Hematopoietic multipotent progenitor cell treated with erythropoietin and hydrocortisone succinate and interleukin-3 and kit ligand, for 8 days (in vitro differentiated cells): ENCODE data around the gene RAD9B.
"Not testable (repeated sequence)": the region's sequence is repeated elsewhere in the genome, so short reads cannot be mapped to it uniquely, and the experiment has no call there.

ENCODE experiments used
- DNase-seq: peaks from one replicate; pipeline ENCODE4 v3.0.0-alpha.2; 2015

RAD9B gene

DNA sequence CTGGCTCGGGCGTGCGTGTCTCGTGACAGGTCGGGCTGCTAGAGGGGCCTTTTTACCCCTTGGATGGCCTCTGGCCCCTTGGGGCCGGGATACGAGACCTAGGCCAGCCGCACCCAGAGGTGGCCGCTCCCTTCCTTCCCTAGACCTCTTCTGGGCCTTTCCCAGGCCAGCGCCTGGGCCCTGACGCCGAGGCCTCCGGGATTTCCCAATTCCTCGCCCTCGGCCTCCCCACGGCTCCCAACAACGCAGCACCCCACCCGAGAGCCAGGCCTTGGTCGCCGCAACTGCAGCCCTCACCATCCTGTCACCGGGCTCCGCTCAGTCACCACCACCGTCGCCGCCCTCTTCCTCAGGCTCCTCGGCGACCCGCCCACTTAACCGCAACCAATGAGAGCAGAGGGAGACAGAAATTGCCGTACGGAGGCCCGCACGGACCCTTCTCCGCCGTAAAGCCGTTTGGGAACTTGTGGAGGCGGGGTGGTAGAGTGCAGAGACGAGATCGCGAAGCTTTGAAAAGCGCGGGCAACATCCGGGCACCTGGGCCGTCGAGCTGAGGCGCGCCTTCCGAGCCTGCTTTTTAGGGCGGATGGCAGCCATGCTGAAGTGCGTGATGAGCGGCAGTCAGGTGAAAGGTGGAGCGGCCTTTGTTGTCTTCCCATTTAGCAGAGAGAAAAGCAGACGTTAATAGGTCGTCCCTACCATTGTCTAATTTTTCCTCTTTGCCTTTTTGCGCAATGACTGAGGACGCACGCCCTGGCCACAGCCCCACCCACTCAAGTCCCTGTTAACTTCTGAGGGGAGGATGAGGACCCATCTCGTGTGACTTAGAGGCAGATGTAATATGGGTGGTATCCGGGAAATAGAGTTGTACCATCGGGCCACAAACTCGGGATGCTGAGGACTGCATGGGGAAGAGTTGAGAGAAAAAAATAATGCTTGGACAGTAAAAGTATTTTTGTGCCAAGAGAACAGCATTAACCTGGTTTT lies at the start of gene RAD9B, which contains the start of gene VPS29:
Gene RAD9B, plus strand, starts transcription at position 580 of the 987 bp plus-strand sequence. Its CDS starts 7 bp downstream, at position 587.
Gene VPS29, minus strand, starts transcription at position 360 of the 987 bp plus-strand sequence. Its CDS starts 60 bp downstream, at position 300.
- peak; percentile 98 for DNase-seq

DNA sequence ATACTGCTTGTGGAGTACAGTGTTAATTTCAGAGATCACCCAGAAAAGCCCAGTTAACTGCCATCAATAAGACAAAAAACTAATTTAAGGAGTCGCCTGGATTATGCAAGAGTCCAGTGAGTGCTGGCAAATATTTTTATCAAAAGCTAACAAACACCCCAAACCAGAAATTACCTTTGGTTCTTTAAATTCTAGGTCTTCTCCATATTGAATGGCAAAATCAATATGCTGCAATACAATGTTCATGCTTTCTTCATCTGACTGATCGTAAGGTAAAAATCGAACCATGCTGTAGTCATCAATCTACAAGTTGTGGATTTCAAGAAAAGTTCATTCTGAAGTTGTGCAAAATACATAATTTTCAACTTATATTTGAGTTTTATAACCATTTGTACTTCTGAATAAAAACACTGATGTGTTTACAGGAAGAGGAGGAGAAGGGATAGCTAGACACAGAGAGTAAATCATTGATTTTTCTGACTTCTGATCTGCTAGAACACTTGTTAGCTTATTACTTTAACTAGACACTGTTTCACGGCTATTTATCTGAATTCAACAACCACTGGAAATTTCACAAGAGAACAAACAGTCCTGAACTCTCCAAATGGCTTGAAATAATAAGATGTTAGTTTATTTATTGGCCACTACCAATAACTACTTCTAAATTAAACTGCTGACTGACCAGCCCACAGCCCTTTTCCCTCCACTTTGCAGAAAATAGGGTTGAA lies 48.4 kb upstream of the RAD9B start:
- DNase-seq: no peak

DNA sequence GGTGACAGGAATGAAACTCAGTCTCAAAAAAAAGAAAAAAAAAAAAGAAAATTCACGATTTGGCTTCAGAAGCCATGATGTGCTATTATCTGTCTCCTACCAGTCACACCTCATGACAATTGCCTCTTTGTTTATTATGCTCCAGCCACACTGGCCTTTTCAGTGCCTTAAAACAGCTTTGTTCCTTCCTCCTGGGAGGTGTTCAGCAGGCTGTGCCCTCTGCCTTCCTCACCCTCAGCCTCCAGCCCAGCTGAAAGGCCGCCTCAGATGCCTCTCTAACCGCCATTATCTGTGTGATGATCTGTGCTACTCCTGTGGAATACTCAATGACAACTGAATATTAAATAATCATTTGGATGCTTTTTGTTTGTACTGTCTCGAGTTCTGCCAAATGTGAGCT lies 43.4 kb upstream of the RAD9B start:
- DNase-seq: no peak

DNA sequence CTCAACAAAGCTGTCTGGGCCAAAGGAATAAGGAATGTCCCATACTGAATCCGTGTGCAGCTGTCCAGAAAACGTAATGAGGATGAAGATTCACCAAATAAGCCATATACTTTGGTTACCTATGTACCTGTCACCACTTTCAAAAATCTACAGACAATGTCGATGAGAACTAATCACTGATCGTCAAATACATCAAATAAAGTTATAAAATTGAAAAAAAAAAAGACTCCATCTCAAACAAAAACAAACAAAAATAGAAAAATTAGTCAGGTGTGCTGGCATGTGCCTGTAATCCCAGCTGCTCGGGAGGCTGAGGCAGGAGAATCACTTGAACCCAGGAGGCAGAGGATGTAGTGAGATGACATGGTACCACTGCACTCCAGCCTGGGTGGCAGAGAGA lies 40.9 kb upstream of the RAD9B start:
- DNase-seq: not testable (repeated sequence)

DNA sequence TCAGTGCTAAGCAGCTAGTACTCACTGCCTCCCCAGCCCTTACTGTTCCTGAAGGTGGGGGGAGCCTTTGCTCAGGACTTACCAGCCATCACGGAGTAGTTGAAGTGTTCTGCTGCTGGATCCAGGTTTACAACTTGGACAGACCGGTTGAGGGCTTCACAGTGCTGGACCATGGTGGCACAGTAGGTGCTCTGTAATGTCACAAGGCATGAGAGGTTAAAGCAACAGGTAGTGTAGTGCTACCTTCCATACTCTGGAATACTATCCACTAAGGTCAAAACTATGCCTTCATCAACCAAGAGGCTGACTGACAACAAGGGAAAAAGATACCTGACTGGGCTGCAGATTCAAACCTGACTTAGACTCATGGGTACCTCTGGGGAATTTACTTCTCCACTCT lies 37.1 kb upstream of the RAD9B start:
- DNase-seq: no peak

DNA sequence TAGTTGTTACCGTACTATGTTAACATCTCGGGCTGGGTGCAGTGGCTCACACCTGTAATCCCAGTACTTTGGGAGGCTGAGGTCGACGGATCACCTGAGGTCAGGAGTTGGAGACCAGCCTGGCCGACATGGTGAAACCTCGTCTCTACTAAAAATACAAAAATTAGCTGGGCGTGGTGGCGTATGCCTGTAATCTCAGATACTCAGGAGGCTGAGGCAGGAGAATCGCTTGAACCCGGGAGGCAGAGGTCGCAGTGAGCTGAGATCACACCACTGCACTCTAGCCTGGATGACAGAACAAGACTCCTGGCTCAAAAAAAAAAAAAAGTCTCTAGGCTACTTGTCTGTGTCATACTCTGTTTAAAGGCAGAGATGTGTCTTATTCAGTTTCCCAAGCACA lies 36.4 kb upstream of the RAD9B start:
- DNase-seq: not testable (repeated sequence)

DNA sequence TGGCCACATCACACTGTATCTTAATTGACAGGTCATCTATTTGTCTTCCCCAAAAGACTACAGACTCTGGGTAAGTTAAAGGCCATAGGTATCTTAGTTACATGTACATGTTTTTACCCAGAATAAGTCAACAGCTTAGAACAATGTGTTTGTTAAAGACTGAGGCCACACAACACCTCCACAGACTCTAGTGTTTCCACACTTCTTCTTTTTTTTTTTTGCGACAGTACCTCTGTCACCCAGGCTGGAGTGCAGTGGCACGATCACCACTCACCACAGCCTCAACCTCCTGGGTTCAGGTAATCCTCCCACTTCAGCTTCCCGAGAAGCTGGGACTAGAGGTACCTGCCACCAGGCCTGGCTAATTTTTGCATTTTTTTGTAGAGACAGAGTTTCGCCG lies 35.3 kb upstream of the RAD9B start:
- DNase-seq: no peak

DNA sequence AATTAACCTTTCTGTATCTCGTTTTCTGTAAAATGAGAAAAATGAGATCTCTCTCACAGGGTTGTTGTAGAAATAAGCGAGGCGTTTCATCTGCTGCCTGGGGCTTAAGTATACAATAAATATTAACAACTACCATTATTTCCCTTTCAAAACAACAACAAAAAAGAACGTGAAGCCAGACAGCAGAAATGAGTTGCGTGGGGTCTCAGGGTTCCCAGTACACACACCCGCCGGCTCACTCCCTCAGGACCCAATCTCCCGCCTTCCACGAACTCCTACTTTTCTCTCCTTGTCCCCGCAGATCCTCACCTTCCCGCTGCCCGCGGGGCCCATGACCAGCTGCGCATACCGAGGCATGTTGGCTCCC lies 34.3 kb upstream of the RAD9B start:
- DNase-seq: no peak

DNA sequence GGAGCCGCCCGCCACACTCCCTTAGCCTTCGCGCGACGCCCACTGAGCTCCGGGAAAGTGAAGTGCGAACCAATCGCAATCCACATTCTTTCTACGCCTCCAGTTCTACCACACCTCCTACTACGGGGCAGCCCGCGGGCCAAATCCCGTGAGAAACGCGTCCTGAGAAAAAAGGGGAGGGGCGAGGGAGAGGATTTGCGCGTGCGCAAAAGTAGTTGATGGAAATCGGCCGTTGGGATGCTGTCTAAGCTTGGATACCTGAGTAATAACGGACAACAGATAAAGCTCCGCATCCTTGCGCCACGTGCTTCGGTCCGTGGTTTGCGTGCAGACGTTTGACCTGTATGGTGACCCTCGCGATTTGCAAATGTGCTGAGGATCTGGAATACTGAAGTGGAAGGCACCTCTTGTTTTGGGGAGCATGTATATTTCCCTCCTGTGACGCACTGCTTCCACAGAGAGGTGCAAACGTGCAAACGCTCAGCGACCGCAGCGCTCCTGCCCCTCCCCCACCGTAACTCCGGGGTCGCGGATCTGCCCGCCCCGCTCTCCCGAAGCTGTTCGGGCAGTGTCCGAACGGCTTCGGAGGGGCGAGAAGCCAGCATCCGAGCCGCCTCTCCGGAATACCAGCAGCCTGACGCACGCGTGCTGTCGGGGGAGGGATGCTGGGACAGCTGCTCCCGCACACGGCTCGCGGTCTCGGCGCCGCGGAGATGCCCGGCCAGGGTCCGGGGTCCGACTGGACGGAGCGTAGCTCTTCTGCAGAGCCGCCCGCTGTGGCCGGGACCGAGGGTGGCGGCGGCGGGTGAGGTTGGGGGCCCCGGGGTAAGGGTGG lies 33.7 kb upstream of the RAD9B start, which contains the start of the genes FAM216A and GPN3:
Gene FAM216A, plus strand, starts transcription at position 632 of the 835 bp plus-strand sequence. Its CDS starts 31 bp downstream, at position 663.
Gene GPN3, minus strand, starts transcription at position 44 of the 835 bp plus-strand sequence. CDS start 54 bp downstream, outside the sequence.
- peak; percentile 99 for DNase-seq

DNA sequence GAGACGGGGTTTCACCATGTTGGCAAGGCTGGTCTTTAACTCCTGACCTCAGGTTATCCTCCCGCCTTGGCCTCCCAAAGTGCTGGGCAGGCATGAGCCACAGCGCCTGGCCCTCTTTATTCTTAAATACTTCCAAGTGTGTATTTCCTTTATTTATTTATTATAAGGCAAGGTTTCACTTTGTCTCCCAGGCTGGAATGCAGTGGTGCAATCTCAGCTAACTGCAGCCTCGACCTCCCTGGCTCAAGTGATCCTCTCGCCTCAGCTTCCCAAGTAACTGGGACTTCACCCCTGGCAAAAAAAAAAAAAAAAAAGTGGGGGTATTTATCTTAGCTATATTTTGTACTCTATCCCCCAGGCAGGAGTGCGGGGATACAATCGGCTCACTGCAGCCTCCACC lies 26.7 kb upstream of the RAD9B start:
- DNase-seq: no peak

DNA sequence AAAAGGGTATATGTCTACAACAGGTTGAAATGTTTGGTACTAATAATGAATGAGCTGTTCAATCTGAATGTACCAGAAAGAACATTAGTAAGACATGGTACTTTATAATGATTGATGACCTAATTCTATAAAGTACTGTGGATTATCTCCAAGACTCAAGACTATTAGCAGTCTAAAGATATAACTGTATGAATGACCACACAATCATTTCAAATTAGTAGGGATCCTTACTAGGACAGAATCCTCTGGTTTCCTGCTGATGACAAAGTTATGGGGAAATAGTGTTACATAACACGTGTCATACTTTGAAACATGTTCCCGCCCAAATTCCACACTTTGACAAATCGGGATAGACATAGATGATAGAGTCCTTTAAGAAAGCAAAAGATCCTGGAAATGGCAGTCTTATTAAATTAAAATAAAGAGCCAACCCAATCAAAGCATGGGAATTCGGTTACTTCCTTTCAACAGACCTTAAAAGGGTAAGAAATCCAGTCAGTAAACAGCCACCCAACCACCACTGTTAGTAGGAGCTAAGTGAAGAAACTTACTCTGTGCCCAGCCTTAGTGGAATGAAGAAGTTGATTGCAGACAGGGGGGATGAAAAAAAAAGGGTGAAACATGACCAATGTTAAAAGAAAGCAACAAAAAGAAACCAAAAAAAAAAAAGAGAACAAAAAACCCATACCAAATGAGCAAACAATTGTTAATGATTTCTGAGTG lies 3.0 kb upstream of the RAD9B start:
- no peak for DNase-seq

DNA sequence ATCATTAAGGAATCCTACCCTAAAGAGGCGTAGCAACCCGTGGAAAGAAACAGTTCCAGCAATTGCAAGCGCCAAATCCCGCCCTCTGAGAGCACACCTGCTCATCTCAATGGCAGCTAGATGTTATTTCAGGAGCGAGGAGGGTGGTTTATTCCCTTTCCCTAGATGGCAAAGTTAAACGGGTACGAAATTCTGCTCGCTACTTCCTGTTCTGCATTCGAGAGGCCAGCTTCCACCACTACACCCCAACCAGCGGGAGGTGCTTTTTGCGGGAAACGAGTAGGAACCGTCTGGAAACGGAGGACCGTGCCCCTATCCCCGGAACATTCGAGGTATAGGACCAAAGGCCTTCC lies 756 bp upstream of the RAD9B start:
- peak; percentile 62 for DNase-seq

DNA sequence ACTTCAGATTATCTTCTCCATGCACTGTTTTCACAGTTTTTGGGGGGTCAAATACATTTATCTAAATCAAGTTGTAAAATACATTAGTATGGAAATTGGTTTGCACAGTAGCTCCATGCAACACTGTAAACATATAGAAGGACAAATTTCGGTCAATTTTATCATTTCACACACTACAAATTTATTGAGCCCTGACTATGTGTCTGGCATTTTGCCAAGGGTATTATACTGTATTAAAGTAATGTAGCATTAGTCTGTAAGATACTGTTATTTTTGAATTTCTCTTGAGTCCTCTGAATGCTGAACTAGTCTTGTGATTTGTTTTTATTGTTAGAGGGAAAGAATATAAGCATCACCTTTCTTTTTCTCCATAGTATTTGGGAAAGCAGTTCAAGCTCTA lies 1.3 kb downstream of the RAD9B start:
- no peak for DNase-seq

DNA sequence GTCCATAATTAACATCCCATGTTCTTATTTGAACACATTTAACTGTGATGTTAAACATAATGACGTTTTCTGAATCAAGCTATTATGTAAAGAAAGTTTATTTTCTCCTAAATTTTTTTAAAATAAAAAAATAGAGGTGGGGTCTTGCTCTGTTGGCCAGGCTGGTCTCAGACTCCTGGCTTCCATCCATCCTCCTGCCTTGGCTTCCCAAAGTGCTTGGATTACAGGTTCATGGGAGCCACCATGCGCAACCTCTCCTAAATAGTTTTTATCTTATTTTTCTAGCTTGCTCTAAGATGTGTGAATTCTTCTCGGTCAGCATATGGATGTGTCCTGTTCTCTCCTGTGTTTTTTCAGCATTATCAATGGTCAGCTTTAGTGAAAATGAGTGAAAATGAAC lies 3.2 kb downstream of the RAD9B start:
- DNase-seq: no peak

DNA sequence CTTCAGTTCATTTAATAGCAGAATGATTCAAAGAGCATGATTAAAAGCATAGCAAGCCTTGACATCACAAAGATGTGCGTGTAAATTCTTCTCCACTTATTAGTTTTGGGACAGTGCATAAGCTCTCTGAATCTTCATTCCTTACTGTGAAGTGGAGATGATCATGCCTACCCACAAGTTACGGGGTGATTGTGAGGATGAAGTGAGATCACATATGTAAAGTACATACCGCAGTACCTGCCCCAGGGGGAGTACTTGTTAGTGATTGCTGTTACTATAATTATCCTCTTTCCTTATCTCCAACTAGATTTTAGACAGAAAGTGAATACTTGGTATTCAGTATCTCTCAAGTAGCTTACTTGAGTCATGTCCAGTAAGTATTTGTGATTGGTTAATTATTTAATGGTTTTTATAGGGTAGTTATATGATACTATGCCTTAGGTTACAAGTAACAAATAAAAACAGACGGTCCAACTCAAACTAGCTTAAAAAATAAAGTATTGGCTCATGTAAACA lies 6.0 kb downstream of the RAD9B start:
- DNase-seq: no peak

DNA sequence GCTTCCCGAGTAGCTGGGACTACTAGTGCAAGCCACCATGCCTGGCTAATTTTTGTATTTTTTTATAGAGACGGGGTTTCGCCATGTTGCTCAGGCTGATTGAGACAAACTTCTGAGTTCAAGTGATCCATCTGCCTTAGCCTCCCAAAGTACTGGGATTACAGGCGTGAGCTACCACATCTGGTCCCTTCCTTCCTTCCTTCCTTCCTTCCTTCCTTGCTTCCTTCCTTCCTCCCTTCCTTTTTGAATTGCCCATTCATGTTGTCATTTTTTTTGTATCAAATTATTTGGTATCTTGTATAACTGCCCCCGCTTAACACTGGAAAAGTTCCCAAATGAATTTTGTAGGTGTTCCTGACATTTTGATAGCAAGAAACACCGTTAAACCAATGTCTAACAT lies 11.7 kb downstream of the RAD9B start:
- DNase-seq: no peak

DNA sequence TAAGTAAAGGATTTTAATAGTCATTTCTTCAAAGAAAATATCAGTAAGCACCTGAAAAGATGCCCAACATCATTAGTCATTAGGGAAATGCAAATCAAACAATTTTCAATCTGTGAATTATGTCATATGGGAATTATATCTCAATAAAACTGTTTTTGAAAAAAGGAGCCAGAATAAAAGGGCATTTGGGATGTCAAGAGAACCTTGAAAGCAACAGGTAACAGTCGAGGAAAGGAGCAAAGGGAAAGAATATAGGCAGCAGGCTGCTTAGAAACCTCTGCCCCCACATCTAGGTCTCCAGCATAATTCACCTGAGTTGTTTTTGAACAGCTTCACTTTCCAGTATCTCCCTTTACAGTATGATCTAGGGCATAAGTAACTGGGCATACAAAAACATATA lies 12.2 kb downstream of the RAD9B start:
- no peak for DNase-seq

DNA sequence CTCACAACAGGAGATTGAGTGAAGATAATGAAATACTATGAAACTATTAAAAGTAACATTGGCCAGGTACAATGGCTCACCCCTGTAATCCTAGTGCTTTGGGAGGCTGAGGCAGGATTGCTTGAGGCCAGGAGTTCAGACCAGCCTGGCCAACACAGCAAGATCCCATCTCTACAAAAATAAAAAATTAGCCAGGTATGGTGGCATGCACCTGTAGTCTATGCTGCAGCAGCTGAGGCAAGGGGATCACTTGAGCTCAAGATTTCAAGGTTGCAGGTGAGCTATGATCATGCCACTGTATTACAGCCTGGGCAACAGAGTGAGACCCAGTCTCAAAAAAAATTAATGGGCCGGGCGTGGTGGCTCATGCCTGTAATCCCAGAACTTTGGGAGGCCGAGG lies 14.9 kb downstream of the RAD9B start:
- DNase-seq: no peak

DNA sequence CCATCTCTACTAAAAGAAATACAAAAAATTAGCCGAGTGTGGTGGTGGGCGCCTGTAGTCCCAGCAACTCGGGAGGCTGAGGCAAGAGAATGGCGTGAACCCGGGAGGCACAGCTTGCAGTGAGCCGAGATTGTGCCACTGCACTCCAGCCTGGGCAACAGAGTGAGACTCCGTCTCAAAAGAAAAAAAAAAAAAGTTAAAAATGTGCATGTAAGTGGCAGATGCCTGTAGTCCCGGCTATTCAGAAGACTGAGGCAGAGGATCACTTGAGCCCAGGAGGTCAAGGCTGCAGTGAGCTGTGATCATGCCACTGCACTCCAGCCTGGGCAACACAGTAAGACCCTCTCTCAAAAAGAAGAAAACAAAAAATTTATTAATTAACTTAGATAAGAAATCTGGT lies 15.9 kb downstream of the RAD9B start:
- not testable (repeated sequence) for DNase-seq

DNA sequence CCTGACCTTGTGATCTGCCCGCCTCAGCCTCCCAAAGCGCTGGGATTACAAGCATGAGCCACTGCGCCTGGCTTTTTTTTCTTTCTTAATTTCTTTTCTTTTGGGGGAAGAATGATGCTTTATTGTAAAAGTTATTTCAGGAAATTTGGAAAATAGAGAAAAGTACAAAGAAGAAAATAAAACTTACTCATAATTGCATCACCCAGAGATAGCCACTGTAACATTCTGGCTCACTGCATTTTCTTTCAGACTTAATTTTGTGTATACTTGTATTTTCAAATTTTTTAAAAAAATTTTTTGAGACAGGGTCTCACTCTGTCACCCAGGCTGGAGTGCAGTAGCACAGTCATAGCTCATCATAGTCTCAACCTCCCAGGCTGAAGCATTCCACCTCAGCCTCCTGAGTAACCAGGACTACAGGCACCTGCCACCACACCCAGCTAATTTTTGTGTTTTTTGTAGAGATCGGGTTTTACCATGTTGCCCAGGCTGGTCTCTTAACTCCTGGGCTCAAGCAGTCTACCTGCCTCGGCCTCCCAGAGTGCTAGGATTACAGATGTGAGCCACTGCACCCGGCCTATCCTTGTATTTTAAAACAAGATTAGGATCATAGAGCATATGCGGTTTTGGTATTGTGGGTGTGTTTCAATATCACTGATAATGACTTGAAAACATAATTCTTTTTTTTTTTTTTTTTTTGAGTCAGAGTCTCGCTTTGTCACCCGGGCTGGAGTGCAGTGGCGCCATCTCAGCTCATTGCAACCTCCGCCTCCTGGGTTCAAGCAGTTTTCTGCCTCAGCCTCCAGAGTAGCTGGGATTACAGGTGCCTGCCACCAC lies 19.0 kb downstream of the RAD9B start:
- DNase-seq: not testable (repeated sequence)

DNA sequence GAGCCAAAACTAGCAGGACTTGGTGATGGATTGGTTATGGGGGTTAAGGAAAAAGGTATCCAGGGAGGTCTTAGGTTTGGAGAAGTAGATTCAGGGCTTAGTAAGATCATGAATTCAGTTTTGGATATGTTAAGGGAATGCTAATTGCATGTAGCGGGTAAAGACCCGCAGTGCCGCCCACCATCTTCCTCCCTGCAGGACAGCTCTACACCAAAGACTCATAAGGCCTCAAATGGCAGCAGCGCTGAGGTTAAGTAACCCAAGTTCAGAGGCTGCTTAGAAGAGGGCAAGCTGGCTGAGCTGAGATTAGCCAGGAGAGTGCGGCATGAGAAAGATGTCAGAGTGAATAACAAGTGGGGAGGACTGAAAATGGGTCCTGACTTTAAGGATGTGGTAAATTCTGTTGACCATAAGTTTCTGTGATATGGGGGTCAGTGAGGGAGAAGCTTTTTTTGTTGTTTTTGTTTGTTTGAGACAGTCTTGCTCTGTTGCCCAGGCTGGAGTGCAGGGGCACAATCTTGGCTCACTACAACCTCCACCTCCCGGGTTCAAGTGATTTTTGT lies 26.2 kb downstream of the RAD9B start:
- DNase-seq: no peak
